ENCODE data around the gene ZNF521.
"Not testable (repeated sequence)": the region's sequence is repeated elsewhere in the genome, so short reads cannot be mapped to it uniquely, and the experiment has no call there.

The ZNF521 gene

DNA sequence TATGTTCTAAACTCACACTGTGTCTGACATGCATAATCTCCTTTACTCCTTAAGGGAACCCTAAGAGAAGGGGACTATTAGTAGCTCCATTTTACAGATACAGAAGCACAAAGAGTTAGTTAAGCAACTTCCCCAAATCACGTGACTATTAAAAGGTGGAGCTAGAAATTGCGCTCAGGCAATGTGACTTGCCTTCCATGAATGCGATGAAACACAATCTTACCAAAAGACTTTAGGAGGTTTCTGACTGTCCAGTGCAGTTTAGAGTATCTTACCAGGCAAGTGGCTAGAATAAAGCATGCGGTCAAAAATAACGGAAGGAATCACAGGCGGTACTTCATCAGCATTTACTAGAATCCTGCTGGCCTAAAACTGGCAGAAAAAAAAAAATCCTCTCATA, 70.4 kb downstream of the ZNF521 start:
- DNase-seq (ENCODE audit: low read depth in 2 of 2) = peak in 1 of 2 donors; percentile 14
- H3K4me3 ChIP-seq (replicated peaks in 1 of 2; ENCODE audit: low read depth in 2 of 2, low read length in 2 of 2) = no peak overlapping the region
- TF ChIP-seq, protein P1, sequence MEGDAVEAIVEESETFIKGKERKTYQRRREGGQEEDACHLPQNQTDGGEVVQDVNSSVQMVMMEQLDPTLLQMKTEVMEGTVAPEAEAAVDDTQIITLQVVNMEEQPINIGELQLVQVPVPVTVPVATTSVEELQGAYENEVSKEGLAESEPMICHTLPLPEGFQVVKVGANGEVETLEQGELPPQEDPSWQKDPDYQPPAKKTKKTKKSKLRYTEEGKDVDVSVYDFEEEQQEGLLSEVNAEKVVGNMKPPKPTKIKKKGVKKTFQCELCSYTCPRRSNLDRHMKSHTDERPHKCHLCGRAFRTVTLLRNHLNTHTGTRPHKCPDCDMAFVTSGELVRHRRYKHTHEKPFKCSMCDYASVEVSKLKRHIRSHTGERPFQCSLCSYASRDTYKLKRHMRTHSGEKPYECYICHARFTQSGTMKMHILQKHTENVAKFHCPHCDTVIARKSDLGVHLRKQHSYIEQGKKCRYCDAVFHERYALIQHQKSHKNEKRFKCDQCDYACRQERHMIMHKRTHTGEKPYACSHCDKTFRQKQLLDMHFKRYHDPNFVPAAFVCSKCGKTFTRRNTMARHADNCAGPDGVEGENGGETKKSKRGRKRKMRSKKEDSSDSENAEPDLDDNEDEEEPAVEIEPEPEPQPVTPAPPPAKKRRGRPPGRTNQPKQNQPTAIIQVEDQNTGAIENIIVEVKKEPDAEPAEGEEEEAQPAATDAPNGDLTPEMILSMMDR (IDR thresholded peaks at IDR 0.05; ENCODE audit: low read depth, low read length) = no peak

DNA sequence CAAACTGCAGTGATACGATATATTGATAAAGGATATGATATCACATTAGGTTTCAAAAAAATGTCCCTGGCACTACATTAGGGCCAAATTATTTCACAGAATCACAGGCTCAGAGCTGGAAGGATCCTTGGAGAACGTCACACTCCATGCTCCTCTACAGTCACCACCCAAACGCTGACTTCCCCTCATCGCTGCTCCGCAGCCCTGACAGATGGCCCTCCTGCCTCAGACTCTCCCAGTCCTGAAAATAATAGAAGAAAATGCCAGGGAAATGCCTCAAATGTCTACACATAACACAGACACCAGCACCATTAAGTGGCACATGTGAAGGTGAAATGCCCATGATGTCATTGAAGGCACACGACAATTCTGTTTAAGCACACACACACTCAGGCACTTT, 72.0 kb downstream of the ZNF521 start:
- H3K4me3 ChIP-seq (replicated peaks in 1 of 2; ENCODE audit: low read depth in 2 of 2, low read length in 2 of 2) = no peak overlapping the region
- no peak for DNase-seq (ENCODE audit: low read depth in 2 of 2)
- TF ChIP-seq, protein P1 (IDR thresholded peaks at IDR 0.05; ENCODE audit: low read depth, low read length) = no peak

DNA sequence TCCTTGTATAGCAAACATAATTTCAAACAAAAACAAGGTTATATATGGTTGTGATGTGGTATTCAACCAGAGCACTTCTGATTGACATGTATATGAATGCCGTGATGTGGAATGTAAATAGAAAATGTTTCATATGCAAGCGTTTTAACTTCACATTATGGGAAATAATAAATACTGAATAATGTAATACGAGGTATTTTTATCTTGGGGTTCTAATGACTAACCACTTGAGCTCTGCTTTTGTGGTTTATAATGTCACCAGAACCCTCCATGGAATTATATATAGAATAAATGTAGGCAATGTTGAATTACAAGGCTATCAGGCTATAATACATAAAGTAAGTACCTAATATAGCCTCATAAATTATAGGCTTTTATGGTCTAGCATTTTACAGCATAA, 72.4 kb downstream of the ZNF521 start:
- no peak for DNase-seq (ENCODE audit: low read depth in 2 of 2)
- H3K4me3 ChIP-seq (replicated peaks in 1 of 2; ENCODE audit: low read depth in 2 of 2, low read length in 2 of 2) = no peak overlapping the region
- TF ChIP-seq, protein P1 (IDR thresholded peaks at IDR 0.05; ENCODE audit: low read depth, low read length) = no peak

DNA sequence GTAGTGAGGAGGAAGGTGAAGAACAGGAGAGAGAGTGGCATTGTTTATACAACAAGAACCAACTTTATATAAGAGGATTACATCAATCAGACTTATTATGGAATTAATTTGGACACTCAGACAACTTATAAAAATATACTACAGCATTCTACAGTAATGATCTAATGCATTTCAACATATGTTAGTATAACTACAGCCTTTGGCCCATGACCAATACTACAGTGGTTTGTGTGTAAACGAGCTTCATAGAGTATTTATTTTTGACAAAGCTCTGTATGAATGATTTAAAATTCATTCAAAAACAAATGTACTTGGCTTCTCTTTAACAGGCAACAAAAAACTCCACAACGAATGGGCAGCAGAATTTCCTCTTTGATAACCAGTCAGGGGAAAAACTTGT, 72.8 kb downstream of the ZNF521 start:
- H3K4me3 ChIP-seq (replicated peaks in 1 of 2; ENCODE audit: low read depth in 2 of 2, low read length in 2 of 2) = no peak overlapping the region
- DNase-seq (ENCODE audit: low read depth in 2 of 2) = peak; percentile 23 to 39
- TF ChIP-seq, protein P1 (IDR thresholded peaks at IDR 0.05; ENCODE audit: low read depth, low read length) = no peak

DNA sequence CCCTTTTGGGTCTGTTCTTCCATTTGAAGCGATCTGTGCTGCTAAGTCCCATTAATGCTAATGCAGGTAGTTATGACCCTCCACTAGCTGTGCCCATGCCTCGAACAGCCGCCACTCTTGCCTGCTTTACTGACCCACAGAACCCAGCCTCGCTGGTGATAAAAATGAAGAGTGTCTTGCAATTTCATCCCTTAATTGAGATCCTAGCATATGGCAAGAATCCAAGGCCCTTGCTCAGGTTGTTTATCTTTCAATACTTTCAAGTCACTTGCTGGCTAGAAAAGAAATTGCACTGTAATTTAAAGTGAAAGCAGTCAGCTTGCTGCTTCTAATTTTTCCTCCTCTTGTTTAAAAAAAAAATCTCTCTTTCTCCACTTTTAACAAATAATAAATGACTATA, 73.6 kb downstream of the ZNF521 start:
- DNase-seq (ENCODE audit: low read depth in 2 of 2) = no peak
- TF ChIP-seq, protein P1 (IDR thresholded peaks at IDR 0.05; ENCODE audit: low read depth, low read length) = no peak
- no peak overlapping the region for H3K4me3 ChIP-seq (replicated peaks in 1 of 2; ENCODE audit: low read depth in 2 of 2, low read length in 2 of 2)

DNA sequence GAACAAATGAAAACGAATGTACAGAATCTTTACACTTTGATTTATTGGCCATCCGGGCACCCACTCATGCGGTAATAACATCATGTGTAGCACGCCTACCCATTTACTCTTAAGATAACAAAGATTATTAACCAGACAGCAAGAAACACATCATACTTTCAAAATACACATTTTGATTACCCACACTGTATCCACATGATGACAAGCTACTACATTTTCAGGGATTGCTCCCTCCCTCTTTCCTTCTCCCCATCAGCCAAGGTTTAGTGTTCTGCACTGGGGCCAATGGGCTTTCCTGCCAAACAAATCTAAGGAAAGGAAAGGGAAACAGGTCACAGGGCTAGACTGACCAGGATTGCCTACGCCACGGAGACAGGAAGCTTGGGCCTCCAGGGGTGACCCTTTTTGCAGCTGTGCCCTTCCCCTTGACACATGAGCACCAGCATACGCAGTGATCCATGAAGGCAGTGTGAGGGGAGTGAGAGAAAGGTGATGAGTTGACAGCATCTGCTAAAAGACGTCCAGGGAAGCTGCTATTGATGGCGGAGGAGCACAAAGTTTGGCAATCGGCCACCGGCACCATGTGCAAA, 76.5 kb downstream of the ZNF521 start:
- DNase-seq (ENCODE audit: low read depth in 2 of 2) = peak in 1 of 2 donors; percentile 15
- TF ChIP-seq, protein P1 (IDR thresholded peaks at IDR 0.05; ENCODE audit: low read depth, low read length) = no peak
- H3K4me3 ChIP-seq (replicated peaks in 1 of 2; ENCODE audit: low read depth in 2 of 2, low read length in 2 of 2) = no peak overlapping the region

DNA sequence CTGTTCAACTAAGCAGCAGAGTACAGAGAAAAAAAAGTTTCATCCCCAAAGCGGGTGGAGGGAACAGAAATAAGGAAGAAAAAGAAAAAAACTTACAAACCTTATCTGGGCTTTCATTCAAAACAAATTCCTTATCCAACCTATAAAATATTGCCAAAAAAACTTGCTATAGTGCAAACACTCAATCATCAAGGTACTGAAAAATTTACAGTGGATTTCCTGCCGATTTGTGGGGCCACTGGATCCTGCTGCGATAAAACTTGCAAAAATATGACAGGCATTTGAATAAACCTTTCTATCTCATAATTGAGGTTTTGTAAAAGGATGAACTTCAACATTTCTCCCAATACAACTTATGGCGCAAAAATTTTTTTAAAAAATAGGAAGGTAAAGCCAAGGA, 77.0 kb downstream of the ZNF521 start:
- no peak for DNase-seq (ENCODE audit: low read depth in 2 of 2)
- H3K4me3 ChIP-seq (replicated peaks in 1 of 2; ENCODE audit: low read depth in 2 of 2, low read length in 2 of 2) = no peak overlapping the region
- TF ChIP-seq, protein P1 (IDR thresholded peaks at IDR 0.05; ENCODE audit: low read depth, low read length) = no peak

DNA sequence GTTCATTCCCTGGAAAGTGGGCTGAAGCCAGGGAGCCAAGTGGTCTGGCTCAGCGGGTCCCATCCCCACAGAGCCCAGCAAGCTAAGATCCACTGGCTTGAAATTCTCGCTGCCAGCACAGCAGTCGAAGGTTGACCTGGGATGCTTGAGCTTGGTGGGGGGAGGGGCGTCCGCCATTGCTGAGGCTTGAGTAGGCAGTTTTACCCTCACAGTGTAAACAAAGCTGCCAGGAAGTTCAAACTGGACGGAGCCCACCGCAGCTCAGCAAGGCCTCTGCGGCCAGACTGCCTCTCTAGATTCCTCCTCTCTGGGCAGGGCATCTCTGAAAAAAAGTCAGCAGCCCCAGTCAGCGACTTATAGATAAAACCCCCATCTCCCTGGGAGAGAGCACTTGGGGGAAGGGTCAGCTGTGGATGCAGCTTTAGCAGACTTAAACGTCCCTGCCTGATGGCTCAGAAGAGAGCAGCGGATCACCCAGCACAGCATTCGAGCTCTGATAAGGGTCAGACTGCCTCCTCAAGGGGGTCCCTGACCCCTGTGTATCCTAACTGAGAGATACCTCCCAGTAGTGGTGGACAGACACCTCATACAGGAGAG, 84.9 kb downstream of the ZNF521 start:
- not testable (repeated sequence) for H3K4me3 ChIP-seq (replicated peaks in 1 of 2; ENCODE audit: low read depth in 2 of 2, low read length in 2 of 2); DNase-seq (ENCODE audit: low read depth in 2 of 2)
